Body of pancreas (tissue), 4 donors: ENCODE measurements around the gene SCGB3A2.

Experiments
- POLR2A ChIP-seq, 3 donors: fragments of 450-650 bp; IDR thresholded peaks; one replicate each; pipeline ENCODE4 v1.6.1; 2016; ENCODE audit warnings: antibody characterized with exemption in 3 of 3, mild to moderate bottlenecking in 2 of 3
- TF ChIP-seq, protein P1 (sequence below), 7 experiments: fragments of 450-650 bp in 4 of 7; fragments of 200-600 bp in 3 of 7; sonication (generic) in 3 of 7; IDR thresholded peaks; one replicate each; pipeline ENCODE4 v1.5.1; 2016 to 2019; ENCODE audit warnings: antibody characterized with exemption in 7 of 7

DNA sequence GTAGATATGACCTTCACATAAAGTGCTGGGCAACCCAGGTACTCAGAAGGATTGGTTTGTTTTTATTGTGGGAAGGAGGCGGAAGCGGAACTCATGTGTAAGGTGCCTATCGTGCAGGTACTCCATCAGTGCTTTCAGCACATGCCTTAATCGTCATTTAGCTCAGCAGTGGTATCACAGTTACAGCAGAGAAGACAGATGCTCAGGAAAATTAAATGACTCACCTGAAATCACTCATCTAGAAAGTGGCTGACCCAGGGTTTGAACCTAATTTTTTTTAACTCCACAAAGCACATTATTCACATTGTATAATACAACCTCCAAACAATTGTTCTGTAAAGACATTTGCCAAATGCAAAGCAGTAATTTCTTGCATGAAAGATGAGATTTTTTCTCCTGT, 25.6 kb downstream of the SCGB3A2 start:
- TF ChIP-seq POLR2A (IDR thresholded peaks at IDR 0.05) = no peak
- TF ChIP-seq, protein P1, sequence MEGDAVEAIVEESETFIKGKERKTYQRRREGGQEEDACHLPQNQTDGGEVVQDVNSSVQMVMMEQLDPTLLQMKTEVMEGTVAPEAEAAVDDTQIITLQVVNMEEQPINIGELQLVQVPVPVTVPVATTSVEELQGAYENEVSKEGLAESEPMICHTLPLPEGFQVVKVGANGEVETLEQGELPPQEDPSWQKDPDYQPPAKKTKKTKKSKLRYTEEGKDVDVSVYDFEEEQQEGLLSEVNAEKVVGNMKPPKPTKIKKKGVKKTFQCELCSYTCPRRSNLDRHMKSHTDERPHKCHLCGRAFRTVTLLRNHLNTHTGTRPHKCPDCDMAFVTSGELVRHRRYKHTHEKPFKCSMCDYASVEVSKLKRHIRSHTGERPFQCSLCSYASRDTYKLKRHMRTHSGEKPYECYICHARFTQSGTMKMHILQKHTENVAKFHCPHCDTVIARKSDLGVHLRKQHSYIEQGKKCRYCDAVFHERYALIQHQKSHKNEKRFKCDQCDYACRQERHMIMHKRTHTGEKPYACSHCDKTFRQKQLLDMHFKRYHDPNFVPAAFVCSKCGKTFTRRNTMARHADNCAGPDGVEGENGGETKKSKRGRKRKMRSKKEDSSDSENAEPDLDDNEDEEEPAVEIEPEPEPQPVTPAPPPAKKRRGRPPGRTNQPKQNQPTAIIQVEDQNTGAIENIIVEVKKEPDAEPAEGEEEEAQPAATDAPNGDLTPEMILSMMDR (IDR thresholded peaks at IDR 0.05) = no peak
